Transverse colon (tissue), 4 donors: ENCODE measurements around the gene RFPL2.

ENCODE experiments used
- POLR2AphosphoS5 ChIP-seq, 3 donors: sonication (generic); formaldehyde crosslinking; IDR thresholded peaks; one replicate each; pipeline ENCODE4 v1.6.1; 2016; ENCODE audit warnings: antibody characterized with exemption in 3 of 3
- TF ChIP-seq, protein P1 (sequence below), 5 experiments: fragments of 200-600 bp in 3 of 5; fragments of 450-650 bp in 2 of 5; sonication (generic) in 3 of 5; IDR thresholded peaks; 1 replicate in 2 of 5; 2 replicates in 3 of 5; pipeline ENCODE4 v1.5.1; 2016 to 2017; ENCODE audit warnings: antibody characterized with exemption in 5 of 5, inconsistent platforms in 3 of 5, mild to moderate bottlenecking in 2 of 5, moderate library complexity in 1 of 5

DNA sequence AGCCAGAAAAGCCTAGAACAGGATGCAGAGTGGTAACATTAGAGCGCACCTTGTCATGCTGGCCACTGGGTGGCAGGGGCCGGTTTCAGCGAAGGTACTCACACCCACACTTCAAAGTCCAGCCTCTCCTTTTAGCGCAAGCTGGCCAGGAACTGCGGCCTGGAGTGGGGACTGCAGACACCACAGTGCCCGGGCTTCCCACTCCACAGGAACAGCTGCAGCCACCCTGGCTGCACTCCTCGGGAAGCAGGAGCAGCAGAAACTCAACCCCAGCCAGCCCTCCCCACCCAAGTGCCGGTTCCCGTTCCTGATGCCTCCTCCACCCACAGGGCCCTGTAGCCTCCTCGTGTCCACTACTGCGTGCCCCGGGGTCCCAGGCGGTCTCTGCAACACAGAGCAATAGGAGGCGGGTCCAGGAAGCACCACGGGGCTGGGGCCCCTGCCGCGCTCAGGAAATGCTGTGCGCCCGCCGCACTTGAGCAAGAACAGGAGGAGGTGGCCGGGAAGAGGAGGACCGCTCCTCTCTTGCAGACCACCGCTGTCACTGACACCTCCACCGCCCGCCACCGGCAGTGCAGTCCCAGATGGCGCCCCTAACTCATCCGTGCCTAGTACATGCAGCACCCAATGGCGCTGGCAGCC is 2.2 kb downstream of the RFPL2 start:
- TF ChIP-seq, protein P1, sequence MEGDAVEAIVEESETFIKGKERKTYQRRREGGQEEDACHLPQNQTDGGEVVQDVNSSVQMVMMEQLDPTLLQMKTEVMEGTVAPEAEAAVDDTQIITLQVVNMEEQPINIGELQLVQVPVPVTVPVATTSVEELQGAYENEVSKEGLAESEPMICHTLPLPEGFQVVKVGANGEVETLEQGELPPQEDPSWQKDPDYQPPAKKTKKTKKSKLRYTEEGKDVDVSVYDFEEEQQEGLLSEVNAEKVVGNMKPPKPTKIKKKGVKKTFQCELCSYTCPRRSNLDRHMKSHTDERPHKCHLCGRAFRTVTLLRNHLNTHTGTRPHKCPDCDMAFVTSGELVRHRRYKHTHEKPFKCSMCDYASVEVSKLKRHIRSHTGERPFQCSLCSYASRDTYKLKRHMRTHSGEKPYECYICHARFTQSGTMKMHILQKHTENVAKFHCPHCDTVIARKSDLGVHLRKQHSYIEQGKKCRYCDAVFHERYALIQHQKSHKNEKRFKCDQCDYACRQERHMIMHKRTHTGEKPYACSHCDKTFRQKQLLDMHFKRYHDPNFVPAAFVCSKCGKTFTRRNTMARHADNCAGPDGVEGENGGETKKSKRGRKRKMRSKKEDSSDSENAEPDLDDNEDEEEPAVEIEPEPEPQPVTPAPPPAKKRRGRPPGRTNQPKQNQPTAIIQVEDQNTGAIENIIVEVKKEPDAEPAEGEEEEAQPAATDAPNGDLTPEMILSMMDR (IDR thresholded peaks at IDR 0.05): peak; percentile 33 to 77 (median 58)
- no peak for TF ChIP-seq POLR2AphosphoS5 (IDR thresholded peaks at IDR 0.05)
